Measurements from ENCODE around the gene MED13L.

MED13L gene

DNA sequence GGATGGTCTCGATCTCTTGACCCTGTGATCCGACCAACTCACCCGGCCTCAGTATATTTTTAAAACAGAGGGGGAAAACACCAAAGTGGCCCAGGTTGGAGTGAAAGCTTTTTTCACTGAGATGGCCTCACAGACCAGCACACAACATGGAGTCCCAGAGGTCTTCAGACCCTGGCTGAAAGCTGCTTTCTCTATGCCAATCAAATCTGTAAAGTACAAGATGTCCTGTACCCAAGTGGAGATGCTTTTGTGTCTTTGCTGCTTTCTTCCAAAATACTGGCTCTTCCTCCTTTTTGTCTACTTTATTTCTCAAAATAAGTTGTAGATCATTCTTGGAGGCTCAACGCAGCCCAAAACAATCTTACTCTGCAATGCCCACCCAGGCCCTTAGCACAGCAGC lies 214.8 kb downstream of the MED13L start:
- DNase-seq (ENCODE audit: low spot score): no peak

DNA sequence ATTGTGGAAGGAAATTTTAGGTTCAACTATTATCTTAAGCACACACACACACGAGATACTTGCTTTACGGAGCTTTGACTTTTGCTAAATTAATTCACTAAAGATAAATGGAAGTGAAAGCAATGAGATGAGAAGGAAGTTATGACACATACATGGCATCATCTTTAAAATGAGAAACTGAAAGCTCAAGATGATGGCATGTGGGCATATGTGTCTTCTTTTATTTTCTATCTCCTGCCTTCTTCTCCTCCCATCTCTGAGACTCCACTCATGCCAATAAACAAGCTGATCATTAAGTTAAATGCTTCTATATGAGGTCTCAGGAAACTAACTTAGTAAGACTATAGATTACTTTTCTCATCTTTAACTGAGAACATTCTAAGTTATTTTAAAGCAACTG lies 216.7 kb downstream of the MED13L start:
- TF ChIP-seq, protein P1, sequence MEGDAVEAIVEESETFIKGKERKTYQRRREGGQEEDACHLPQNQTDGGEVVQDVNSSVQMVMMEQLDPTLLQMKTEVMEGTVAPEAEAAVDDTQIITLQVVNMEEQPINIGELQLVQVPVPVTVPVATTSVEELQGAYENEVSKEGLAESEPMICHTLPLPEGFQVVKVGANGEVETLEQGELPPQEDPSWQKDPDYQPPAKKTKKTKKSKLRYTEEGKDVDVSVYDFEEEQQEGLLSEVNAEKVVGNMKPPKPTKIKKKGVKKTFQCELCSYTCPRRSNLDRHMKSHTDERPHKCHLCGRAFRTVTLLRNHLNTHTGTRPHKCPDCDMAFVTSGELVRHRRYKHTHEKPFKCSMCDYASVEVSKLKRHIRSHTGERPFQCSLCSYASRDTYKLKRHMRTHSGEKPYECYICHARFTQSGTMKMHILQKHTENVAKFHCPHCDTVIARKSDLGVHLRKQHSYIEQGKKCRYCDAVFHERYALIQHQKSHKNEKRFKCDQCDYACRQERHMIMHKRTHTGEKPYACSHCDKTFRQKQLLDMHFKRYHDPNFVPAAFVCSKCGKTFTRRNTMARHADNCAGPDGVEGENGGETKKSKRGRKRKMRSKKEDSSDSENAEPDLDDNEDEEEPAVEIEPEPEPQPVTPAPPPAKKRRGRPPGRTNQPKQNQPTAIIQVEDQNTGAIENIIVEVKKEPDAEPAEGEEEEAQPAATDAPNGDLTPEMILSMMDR (IDR thresholded peaks at IDR 0.05; ENCODE audit: extremely low read depth, missing control alignments): no peak
- peak; percentile 41 for DNase-seq (ENCODE audit: low spot score)

More for the DNA sequence above, 214.8 kb downstream of the MED13L start:
- TF ChIP-seq, protein P1 (IDR thresholded peaks at IDR 0.05; ENCODE audit: extremely low read depth, missing control alignments): no peak

DNA sequence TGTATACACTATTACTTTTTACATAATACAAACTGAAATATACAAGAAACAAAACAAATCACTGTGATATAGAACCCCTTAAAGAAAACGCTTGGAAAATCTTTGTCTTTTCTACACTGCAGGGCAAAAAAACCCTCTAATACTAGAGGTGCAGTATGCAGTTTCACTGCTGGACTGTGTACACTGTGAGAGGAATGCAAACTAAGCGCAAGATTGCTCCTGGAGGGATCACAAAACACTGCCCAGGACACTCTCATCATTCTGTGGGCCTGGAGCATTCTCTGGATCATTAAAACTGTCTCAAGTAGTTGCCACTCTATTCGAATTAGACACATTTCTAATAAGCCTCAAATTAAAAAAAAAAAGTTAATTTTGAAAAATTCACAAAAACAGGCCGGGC lies 217.6 kb downstream of the MED13L start:
- no peak for DNase-seq (ENCODE audit: low spot score)
- TF ChIP-seq, protein P1 (IDR thresholded peaks at IDR 0.05; ENCODE audit: extremely low read depth, missing control alignments): no peak

DNA sequence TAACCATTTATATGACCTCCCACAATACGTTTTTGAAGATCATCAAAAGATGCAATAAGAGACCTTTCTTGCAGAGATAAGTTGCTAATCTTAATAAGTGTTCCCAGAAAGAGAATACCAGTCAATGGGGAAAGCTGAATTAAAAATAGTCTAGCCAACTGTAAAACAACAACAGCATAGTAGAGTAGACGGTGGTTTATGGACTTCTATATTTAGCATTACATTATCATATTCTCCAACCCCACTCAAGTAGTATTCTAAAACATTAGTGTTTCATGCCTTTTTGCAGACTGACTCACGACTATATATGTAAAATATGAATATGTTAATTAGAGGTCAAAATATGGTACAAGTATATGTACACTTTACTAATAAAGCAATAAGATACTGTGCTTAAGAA lies 218.9 kb downstream of the MED13L start:
- no peak for DNase-seq (ENCODE audit: low spot score)
- TF ChIP-seq, protein P1 (IDR thresholded peaks at IDR 0.05; ENCODE audit: extremely low read depth, missing control alignments): no peak

DNA sequence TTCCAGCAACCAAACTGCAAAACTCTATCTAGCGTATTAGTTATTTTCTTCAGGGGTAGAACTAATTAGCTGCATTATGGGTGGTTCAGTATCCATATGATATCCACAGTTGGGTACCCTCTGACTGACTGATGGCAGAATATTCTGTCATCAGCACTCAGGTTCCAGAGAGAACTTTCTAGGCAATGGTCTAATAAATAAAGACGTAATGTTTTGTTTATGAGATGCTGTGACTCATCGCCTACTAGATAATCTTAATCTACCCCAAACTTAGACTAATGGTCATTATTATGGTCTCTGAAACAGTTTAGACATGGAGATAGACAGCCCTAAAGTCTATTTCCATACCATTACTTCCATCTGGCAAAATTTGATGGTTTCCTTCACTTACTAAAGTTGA lies 220.1 kb downstream of the MED13L start:
- DNase-seq (ENCODE audit: low spot score): no peak
- TF ChIP-seq, protein P1 (IDR thresholded peaks at IDR 0.05; ENCODE audit: extremely low read depth, missing control alignments): no peak

DNA sequence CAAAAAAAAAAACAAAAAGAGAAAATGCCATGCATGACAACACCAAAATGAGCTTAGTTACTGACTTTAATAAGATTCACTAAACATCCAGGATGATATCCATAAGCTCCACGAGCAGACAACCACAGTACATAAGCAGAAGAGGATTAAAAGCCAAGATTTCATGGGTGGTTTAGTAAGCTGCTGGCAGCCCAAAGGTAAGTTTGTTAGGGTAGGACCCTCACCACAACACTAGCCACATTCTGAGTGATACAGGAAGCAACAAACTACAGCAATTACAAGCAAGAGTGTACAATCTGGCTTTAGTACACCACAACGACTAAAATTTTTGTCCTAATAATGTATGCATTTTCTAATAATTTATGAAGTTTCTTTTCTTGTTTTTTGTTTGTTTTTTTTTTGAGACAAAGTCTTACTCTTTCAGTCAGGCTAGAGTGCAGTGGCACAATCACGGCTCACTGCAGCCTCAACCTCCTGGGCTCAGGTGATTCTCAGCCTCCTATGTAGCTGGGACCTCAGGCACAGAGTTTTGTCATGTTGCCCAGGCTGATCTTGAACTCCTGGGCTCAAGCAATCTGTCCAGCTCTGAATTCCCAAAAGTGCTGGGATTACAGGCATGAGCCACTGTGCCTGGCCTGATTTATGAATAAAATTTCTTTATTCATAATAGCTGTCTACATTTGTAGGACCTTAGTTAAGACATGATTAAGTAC lies 221.4 kb downstream of the MED13L start:
- DNase-seq (ENCODE audit: low spot score): no peak
- TF ChIP-seq, protein P1 (IDR thresholded peaks at IDR 0.05; ENCODE audit: extremely low read depth, missing control alignments): no peak

DNA sequence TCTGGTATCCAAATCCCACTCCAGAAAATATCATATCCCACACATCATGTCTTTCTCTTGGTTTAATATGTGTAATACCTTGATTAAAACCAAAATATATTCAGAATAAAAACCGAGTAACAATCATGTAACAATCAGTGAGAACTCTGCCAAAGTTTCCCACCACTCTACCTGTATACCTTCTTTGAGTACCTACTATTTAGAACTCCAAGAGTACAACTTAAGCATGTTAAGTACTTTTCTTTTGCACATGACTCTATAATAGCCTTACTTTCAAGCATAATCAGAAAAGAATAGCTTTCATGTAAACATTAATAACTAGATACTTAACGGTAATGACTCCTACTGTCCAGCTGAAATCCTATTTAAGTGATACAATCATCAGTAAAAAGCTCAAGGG lies 223.2 kb downstream of the MED13L start:
- DNase-seq (ENCODE audit: low spot score): no peak
- TF ChIP-seq, protein P1 (IDR thresholded peaks at IDR 0.05; ENCODE audit: extremely low read depth, missing control alignments): no peak

Measured in GM20000 (cell line).